Vagina (tissue), 2 donors: ENCODE data around the gene LHX6.

Experiments used
- CTCF ChIP-seq, 3 experiments: fragments of 450-650 bp in 2 of 3; fragments of 200-600 bp in 1 of 3; sonication (generic) in 1 of 3; IDR thresholded peaks; one replicate each; pipeline ENCODE4 v1.5.1; 2017 to 2019; ENCODE audit warnings: antibody characterized with exemption in 3 of 3, mild to moderate bottlenecking in 2 of 3, moderate library complexity in 2 of 3
- POLR2A ChIP-seq, 2 donors: fragments of 450-650 bp; IDR thresholded peaks; one replicate each; pipeline ENCODE4 v1.6.1; 2017; ENCODE audit warnings: antibody characterized with exemption in 2 of 2, mild to moderate bottlenecking in 2 of 2, moderate library complexity in 2 of 2

- TF ChIP-seq CTCF (IDR thresholded peaks at IDR 0.05), result no peak
- TF ChIP-seq POLR2A (IDR thresholded peaks at IDR 0.05), result no peak
Observed at GRCh38 chr9:122192914-122193525, 35.7 kb downstream of the LHX6 start.
